NCI-H146 treated with DMSO at 0.1 percent for 48 hours (cell line): ENCODE data around the gene HAPSTR1.
"Not testable (repeated sequence)": the region's sequence is repeated elsewhere in the genome, so short reads cannot be mapped to it uniquely, and the experiment has no call there.

Experiments
- DNase-seq: peaks from one replicate; lab custom pipeline; 2025; ENCODE audit not compliant: unreplicated experiment; lab: John Stamatoyannopoulos, UW

The HAPSTR1 gene

DNA sequence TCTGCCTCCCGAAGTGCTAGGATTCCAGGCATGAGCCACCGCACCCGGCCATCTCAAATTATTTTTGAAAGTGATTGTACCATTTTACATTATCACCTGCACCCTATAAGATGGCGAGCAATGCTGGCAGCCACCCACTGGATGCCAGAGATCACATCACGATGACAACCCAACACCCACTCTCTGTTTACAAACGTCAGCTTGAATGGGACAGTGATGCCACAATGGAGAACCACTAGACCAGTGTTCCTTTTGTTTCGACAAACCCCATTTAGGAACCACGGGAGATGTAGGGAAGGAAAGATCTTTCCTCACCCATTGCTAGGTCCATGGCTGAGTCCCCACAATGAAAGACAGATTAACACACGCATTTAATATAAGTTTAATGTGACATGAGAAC lies 20.1 kb upstream of the HAPSTR1 start:
- no peak for DNase-seq

DNA sequence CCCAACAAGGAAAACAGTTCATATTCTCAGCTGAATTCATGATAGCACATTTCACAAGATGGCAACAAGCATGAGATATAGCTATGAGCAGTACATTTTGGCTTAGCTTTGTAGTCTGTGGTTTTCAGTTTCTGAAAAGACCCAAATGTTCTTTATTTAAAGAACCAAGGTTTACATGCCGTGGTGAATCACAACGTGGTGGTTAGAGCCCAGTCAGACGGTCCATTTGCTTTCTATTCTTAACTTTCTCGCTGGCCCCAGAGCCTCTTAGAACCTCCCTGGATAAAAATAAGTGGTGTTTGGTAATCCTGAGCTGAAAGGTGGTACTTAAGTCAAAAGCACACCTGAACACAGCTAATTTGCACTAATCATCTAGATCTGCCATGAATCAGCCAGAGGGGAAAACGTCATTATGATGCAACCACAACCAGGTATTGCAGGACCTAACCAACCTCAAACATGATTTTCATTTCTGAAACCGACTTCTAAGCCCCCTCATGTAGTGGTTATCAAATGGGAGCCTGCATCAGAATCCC lies 18.6 kb upstream of the HAPSTR1 start:
- DNase-seq, result peak; percentile 49

DNA sequence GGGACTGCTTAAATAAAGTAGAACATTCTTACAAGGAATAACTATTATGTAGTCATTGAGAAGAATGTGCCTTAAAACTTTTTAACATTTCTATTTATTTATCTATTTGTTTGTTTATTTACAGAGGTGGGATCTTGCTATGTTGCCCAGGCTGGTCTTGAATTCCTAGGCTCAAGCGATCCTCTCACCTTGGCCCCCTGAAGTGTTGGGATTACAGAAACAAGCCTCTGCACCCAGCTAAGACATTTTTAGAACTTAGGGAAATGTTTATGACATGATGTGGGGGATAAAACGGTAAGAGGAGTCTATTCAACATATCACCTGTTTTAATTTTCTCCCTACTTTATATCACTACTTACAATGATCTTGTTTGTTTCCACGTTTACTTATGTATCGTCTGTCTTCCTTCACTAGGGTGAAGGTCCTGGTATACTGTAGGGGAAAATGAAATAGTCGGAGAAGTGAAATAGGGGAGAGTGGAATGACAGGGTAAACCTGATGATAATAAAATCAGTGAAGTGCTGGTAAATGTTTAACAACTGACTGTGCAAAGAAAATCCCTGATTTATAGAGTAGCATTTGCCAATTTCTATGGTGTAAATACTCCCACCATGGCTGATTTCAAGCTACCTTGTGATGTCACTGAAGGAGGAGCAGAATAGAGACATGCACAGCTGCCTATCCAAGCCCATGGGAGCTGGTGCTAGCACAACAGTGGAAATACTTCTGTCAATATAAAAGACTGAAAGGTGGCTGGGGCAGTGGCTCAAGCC lies 16.0 kb upstream of the HAPSTR1 start:
- no peak for DNase-seq

DNA sequence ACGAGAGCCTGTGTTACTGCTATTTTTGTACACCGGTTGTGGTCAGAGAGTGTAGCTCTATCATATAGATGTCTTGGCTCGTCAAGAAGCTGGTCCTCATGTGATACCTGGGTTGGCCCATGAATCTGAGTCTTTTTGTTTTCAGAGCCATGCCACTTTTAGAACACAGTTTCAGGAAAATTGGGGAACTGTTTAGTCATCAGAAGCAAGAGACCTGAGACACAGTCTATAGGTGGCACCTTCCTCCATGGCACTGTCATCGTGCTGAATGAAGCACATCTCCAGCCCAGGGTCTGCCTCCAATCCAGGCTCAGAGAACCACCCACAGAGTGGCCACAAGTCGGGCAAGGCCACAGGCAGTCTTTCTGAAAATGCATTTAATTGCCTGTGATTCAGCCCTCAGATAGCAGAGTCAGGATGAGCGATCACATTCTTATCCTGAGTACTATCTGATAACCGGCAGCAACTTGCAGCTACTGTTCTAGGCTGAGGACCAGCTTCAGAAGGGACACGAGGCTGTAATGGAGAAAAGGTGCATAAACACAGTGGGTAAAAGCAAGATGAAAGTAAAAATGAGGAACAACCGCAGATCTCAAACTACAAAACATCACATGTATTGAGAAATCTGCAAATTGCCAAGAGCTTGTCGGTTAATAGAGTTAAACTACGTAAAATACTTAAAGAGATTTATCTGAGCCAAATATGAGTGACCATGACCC lies 14.2 kb upstream of the HAPSTR1 start:
- no peak for DNase-seq

DNA sequence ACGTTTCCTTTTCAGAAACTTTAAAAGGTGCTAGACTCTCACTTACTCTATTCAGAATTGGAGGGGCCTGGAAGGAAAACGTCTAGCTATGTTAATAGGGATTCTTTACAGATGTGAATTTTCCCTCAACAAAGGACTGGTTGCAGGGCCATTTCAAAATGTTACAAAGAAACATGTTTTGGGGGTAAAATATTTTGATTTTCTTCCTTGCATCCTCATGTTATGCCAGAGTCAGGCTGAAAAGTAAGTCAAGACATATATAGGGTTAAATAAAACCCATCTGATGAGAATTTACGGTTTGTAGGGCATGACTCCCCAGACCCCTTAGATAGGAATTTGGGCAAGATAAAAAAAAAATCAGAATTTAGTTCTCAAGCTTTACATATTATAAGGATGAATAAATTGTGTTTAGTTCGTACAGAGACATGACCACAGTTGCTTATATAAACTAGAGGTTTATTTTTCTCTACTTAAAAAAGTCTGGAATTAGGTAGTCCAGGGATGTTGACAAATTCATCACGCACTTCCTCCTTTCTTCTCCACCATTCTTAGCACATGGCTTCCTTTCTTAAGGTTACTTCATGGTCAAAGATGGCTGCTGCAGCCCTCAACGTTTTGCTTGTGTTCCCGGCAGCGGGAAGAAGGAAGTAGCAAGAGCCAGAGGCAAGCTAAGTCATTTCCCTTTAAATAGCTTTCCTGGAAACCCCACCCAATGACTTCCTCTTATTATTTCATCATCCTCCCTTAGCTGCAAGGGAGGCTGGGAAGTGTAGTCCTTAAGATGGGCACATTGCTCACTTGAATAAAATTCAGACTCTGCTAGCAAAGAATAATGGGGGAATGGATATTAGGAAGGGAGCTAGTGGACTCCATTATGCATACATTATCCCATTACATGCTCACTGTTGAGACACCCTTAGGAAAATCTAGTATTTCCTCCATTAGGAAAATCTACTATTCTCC lies 12.7 kb upstream of the HAPSTR1 start:
- not testable (repeated sequence) for DNase-seq

DNA sequence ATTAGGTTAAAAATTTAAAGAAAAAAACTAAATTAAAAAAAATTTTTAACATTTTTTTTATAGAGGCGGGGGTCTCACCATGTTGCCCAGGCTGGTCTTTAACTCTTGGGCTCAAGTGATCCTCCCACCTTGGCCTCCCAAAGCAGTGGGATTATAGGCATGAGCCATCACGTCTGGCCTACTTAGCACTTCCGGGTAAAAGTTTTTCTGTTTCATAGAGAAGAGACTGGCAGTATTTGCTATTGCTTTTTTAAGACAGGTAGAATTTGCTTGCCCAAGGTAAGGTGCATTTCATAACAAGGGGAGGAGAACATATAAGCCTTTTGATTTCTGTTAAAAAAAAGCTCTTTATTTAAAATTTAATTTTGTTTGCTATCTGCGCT lies 12.0 kb upstream of the HAPSTR1 start:
- DNase-seq, result no peak

DNA sequence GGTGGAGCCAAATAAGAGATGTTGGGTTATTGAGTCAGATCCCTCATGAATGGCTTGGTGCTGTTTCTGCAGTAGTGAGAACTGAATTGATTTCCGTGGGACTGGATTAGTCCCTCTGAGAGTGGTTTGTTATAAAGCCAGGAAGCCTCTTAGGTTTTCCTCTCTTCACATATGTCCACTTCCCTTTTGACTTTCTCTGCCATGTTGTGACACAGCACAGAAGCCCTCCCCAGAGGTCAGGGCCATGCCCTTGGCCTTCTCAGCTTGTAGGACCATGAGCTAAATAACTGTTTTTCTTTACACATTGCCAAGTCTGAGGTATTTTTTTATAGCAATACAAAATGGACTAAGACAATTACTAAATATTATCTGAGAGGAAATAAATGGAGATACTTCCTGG lies 10.3 kb upstream of the HAPSTR1 start:
- DNase-seq, result no peak

DNA sequence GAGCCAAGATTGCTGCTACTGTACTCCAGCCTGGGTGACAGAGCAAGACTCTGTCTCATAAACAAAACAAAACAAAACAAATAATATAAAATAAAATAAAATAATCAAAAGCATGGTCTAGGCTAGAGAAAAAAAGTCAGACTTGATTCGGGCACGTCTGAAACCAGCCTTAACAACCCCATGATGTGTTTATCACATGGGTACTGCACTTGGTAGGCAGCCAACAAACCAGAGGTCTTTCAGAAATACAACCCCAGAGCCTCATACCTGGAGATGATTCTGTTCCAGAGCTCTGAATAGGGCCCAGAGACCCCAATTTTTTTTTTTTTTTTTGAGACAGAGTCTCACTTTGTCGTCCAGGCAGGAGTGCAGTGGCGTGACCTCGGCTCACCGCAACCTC lies 9.6 kb upstream of the HAPSTR1 start:
- DNase-seq, result no peak

DNA sequence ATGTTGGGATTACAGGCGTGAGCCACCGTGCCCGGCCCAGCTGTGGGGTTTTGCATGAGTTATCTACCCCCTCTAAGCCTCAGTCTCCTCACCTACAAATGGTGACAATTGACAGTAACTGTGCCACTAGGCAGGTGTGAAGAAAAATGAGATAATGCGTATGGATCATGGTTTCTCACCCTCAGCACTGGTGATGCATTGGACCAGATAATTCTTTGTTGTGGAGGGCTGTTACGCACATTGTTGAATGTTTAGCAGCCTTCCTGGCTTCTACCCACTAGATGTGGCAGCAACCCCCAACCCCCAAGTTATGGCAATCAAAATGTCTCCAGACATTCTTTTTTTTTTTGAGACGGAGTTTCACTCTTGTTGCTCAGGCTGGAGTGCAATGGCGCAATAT lies 9.0 kb upstream of the HAPSTR1 start:
- no peak for DNase-seq

DNA sequence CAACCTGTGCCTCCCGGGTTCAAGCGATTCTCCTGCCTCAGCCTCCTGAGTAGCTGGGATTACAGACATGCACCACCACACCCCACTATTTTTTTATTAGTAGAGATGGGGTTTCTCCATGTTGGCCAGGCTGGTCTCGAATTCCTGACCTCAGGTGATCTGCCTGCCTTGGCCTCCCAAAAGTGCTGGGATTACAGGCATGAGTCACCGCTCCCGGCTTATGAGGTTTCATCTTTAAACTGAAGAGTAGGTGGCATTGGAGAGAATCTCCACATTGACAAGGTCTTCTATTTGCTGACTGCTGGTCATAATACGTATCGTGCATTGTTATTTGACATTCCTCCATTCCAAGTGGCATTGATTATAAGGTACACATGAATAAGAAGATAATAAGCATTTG lies 3.7 kb upstream of the HAPSTR1 start:
- DNase-seq, result not testable (repeated sequence)

DNA sequence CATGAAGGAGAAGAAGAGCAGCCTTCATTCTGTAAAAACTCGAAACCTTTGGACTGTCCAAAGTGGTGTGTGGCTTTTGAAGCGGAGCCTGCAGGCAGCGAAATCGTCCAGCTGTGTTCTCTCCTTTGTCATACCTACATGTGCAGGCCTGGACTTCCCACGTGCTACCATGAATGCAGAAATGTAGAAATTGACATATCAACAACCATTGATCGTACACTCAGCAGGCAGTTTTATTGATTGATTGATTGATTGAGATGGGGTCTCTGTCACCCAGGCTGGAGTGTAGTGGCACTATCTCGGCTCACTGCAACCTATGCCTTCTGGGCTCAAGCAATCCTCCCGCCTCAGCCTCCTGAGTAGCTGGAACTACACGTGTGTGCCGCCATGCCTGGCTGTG lies 2.6 kb upstream of the HAPSTR1 start:
- DNase-seq, result no peak

DNA sequence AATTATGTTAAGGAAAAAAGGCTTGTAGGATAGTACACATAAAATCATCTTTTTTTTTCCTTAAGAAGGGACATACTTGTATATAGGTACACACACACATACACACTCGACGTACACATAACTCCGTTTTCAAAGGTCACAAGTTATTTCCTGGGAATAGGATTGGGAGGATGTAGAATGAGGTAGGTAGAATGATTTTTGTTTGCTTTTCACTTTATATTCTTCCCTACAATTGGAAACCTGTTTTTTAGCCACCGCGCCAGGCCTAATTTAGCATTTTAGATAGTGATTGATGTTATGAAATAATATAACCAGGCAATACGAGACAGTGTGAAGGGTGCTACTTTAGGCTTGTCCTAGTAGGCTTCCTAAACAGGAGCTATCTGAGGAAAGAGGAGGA lies 1.8 kb upstream of the HAPSTR1 start:
- DNase-seq, result no peak

DNA sequence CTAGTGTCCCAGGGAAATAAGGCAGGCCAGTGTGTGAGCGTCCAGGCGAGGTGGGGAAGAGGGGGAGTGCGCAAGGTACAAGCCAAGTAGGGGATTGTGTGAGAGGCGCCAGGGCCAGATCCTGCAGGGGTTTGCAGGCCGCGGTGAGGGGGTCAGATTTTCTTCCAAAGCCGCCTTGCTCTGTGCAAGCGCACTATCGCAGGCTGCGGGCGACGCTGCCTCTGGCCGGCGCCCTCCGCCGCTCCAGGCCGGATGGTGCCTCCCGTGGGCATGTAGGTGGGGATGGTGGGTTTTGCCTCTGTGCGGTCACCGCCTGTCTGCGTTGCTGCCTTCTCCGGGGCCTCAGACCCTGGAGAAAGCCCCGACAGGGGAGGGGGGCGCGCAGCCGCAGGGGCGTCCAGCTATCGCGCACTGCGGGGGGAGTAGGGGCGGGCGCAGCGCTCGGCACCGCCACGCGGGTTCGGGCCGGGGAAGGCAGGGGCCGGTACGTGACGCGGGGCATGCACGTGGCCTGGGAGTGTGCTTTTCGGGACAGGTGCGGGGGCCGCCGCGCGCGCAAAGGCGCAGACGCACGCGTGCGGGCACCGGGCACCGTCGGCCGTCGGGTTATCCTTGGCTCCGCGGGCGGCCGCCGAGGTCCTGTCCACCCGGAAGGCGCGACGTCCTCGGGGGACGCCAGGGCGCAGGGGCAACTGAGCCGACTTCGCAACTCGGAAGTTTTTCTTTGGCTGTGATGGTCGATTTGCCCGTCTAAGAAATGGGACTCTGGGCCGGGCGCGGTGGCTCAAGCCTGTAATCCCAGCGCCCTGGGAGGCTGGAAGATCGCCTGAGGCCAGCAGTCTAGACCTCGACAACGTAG lies 1.1 kb upstream of the HAPSTR1 start:
- DNase-seq, result peak; percentile 14

DNA sequence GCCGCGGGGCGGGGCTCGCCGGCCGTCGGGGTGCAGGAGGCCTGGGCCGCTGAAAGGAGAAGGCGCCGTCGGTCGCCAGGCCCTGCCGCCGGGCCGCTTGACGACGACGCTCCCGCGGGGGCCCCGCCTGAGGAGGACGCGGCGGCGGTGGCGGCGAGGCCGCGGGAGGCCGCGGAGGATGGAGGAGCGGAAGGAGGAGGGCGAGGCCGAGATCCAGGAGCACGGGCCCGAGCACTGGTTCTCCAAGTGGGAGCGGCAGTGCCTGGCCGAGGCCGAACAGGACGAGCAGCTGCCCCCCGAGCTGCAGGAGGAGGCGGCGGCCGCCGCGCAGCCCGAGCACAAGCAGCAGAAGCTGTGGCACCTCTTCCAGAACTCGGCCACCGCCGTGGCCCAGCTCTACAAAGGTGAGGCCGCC lies 430 bp downstream of the HAPSTR1 start:
- DNase-seq, result peak; percentile 40

DNA sequence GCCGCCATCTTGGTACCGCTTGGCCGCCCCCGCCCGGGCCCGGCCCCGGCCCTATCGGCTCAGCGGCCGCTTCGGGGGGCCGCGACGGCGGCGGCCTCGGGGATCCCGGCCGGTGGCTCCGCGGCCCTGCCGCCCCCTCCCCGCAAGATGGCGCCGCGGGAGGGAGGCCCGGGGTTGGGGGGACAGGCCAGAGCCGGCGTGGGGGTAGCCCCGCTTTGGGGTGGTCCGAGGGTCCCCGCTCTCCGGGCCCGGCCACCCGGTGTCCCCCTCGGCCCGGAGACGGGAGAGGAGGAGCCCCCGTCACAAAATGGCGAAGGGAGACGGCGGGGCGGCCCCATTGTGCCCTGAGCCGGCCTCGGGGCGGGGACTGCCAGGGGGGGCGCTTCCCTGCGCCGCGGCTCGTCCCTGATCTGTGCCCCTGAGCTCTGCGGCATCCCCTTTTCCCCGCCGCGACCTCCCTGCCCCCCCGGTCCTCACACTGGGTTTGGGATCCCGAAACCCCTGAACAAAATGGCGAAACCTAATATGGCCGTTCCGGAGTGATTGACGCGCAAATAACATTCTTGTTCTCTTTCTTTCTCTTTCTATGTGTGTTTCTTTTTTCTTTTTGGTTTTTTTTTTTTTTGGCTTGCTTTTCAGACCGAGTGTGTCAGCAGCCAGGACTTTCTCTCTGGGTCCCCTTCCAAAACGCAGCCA lies 986 bp downstream of the HAPSTR1 start:
- DNase-seq, result peak; percentile 27

DNA sequence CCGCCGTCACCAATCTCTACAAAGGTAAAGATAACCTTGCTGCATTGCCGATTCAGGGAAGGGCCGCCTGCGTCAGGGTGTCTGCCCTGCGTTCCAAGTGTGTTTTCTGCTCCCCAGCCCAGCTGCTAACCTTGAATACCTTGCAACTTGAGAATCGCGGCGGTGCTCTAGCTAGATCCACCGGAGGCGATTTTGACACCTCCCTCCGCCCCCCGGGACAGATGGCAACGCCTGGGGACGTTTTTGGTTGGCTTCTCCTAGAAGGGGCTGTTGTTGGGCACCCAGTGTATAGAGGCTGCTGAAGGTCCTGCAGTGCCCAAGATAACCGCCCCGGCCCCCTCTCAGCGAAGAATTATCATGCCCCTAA lies 1.5 kb downstream of the HAPSTR1 start:
- peak; percentile 12 for DNase-seq

DNA sequence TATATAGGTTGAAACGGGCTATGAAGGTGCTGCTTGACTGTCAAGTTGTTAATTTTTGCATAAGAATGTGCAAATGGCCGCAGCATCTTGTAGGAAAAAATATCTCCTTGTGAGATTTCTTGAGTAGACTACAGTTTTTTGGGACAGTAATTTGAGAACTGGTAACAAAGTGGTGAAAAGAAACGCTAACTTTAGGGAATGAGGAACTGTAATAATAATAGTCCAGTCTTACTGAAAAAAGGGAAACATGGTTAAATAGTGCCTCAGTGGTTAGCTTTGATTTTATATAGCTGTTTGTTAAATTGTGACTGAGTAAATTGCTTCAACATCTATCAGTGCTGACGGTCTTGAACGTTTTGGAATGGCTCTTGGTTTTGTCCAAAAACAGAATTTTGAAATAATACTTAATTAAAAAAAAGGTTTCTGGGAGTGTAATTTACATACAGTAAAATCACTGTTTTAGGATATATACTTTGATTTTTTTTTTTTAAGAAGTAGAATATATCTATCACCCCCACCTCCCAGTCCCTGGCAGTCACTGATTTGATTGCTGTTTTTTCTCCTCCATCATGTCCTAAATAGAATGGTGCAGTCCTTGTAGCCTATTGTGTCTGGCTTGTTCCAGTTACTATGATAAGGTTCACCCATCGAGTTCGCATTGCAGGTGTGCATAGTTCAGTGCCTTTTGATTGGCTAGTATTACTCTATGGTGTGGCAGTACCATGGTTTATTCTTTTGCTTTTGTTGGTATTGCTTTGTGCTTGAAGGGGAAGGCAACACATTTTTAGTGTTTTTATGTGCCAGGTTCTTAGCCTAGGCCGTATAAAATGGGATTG lies 2.8 kb downstream of the HAPSTR1 start:
- DNase-seq, result no peak

DNA sequence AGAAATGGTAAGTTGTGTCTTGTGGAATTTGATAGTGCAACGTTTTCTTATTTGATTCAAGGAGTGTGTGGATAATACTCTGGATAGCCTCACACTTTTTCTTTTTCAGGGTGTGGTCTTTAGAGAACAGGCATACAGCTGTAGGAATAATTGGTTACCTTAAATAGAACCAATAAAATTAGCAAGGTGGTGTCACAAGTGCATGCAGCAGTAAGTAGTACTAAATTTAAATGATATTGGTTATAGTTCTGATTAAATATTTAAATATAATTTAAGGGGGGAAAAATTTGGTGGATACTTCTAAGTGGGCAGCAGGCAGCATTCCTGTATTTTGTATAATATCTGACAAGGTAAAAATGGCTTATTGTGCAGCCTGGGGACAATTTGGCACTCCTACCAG lies 3.7 kb downstream of the HAPSTR1 start:
- DNase-seq, result no peak
